ENCODE measurements around the gene PARL. TPM values are rescaled to one million over a fixed set of nuclear protein-coding genes. Genes with fewer than 3 reads are reported as not detected.

Gene PARL
- total RNA-seq, 1 experiment from 2014 or later: 109 TPM

DNA sequence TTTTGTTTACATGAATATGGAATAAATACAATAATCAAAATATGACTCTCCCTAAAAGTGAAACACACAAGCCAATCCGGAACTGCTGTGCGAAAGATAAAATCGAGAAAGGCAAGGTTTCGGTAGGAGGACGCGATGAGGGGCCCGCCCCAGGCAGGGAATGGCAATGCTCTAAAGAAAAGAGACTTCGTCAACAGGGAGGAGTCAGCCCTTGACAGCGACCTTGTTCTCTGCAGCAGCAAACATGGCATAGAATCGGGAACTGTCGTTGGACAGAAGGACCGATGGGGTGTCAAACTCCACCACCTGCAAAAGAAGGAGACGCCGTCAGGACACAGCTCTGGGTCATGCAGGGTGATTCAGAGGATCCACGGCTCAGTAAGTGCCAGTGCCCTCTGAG, 36.4 kb upstream of the PARL start:
- TF ChIP-seq, protein P1, sequence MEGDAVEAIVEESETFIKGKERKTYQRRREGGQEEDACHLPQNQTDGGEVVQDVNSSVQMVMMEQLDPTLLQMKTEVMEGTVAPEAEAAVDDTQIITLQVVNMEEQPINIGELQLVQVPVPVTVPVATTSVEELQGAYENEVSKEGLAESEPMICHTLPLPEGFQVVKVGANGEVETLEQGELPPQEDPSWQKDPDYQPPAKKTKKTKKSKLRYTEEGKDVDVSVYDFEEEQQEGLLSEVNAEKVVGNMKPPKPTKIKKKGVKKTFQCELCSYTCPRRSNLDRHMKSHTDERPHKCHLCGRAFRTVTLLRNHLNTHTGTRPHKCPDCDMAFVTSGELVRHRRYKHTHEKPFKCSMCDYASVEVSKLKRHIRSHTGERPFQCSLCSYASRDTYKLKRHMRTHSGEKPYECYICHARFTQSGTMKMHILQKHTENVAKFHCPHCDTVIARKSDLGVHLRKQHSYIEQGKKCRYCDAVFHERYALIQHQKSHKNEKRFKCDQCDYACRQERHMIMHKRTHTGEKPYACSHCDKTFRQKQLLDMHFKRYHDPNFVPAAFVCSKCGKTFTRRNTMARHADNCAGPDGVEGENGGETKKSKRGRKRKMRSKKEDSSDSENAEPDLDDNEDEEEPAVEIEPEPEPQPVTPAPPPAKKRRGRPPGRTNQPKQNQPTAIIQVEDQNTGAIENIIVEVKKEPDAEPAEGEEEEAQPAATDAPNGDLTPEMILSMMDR (conservative IDR thresholded peaks at IDR 0.05): no peak
- TF ChIP-seq EZH2 (IDR thresholded peaks at IDR 0.05; ENCODE audit: low read depth): no peak
- Histone ChIP-seq H3K9me3 (ENCODE audit: insufficient read depth, low read depth) (no peaks in the 10 kb centered on the region), H4K20me1 (ENCODE audit: insufficient read depth) (no peaks in the 10 kb centered on the region), H3K4me2 (no peak overlapping the region), H3K9me2 (ENCODE audit: insufficient read depth) (no peaks in the 10 kb centered on the region), H3K4me1 (replicated peaks; ENCODE audit: insufficient read depth) (peaks cover 21% of the 10 kb centered on the region), H3K79me2 (ENCODE audit: low read depth) (no peaks in the 10 kb centered on the region), H3K36me3 (ENCODE audit: low read depth) (peaks cover 41% of the 10 kb centered on the region; the same call in 1 of the 2 replicates), H3K4me3 (no peak overlapping the region), H3K27ac (no peak overlapping the region), H2AFZ (no peak overlapping the region), H3K27me3 (ENCODE audit: insufficient read depth, low read depth) (no peaks in the 10 kb centered on the region), H3F3A (ENCODE audit: insufficient read depth, low read depth) (peaks cover 69% of the 10 kb centered on the region)
- no TSS peak for BruUV-seq (replicated peaks)
- ChIA-PET POLR2A (ENCODE audit: unreplicated experiment) (no interaction called here), CTCF (no interaction called here)
- no peak for DNase-seq
- intact Hi-C loops (cut with micrococcal nuclease; ENCODE audit: unreplicated experiment): no loop called here

DNA sequence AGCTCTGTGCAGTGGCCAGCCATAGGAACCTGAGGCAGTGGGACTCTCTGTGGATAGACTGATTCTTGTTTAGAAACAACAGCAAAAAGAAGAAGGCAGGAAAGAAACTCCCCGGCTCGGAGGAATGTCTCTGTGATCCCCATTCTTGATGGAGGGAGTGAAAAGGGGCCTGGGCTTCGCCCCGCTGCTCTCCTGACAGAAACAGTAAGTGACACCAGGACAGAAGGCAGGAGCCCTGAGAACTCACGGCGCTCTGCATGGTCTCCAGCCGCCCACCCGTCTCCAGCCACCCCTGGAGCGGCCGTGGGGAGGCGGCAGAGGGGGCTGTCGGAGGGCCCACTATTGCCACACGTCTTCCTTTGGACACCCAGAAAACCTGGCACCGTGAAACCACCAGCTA, 35.7 kb upstream of the PARL start:
- peaks cover 41% of the 10 kb centered on the region; the same call in 1 of the 2 replicates for H3K36me3 ChIP-seq (ENCODE audit: low read depth)
- no peaks in the 10 kb centered on the region for H4K20me1 ChIP-seq (ENCODE audit: insufficient read depth)
- H3K9me2 ChIP-seq (ENCODE audit: insufficient read depth): no peaks in the 10 kb centered on the region
- no peaks in the 10 kb centered on the region for H3K79me2 ChIP-seq (ENCODE audit: low read depth)
- H3K4me3 ChIP-seq: no peak overlapping the region
- peaks cover 69% of the 10 kb centered on the region for H3F3A ChIP-seq (ENCODE audit: insufficient read depth, low read depth)
- H3K27ac ChIP-seq: no peak overlapping the region
- no peak for TF ChIP-seq EZH2 (IDR thresholded peaks at IDR 0.05; ENCODE audit: low read depth)
- TF ChIP-seq, protein P1 (conservative IDR thresholded peaks at IDR 0.05): no peak
- no peak overlapping the region for H3K4me2 ChIP-seq
- H3K27me3 ChIP-seq (ENCODE audit: insufficient read depth, low read depth): no peaks in the 10 kb centered on the region
- CTCF ChIA-PET: no interaction called here
- no peak overlapping the region for H2AFZ ChIP-seq
- peaks cover 21% of the 10 kb centered on the region for H3K4me1 ChIP-seq (replicated peaks; ENCODE audit: insufficient read depth)
- intact Hi-C loops (cut with micrococcal nuclease; ENCODE audit: unreplicated experiment): no loop called here
- no peak for DNase-seq
- no peaks in the 10 kb centered on the region for H3K9me3 ChIP-seq (ENCODE audit: insufficient read depth, low read depth)
- BruUV-seq (replicated peaks): no TSS peak
- POLR2A ChIA-PET (ENCODE audit: unreplicated experiment): no interaction called here

DNA sequence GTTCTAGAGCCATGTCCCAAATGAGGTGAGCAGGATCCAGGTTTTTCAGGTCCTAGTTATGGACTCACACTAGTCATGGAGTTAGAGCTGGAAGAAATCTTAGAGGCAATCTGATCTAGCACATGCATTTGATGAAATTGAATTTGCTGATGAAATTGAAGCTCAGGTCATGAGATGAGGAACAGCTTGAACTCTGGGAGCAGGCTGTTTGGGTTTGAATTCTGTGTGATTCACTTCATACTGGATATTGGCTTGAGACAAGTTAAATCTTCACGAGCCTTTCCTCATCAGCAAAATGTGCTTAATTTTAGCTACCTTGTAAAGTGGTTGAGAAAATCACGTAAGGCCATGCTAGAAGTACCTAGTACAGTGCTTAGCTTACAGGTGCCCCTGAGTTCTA, 33.5 kb upstream of the PARL start:
- Histone ChIP-seq H3K79me2 (ENCODE audit: low read depth) (no peaks in the 10 kb centered on the region), H3K4me2 (no peak overlapping the region), H3K27ac (peak overlapping the region; percentile 5; the same call in 1 of the 2 replicates), H3K4me1 (replicated peaks; ENCODE audit: insufficient read depth) (peaks cover 31% of the 10 kb centered on the region), H3K9me3 (ENCODE audit: insufficient read depth, low read depth) (no peaks in the 10 kb centered on the region), H3K4me3 (no peak overlapping the region), H3K9me2 (ENCODE audit: insufficient read depth) (no peaks in the 10 kb centered on the region), H3F3A (ENCODE audit: insufficient read depth, low read depth) (peaks cover 71% of the 10 kb centered on the region), H3K36me3 (ENCODE audit: low read depth) (peaks cover 29% of the 10 kb centered on the region; the same call in 1 of the 2 replicates), H2AFZ (no peak overlapping the region), H3K27me3 (ENCODE audit: insufficient read depth, low read depth) (no peaks in the 10 kb centered on the region), H4K20me1 (ENCODE audit: insufficient read depth) (no peaks in the 10 kb centered on the region)
- BruUV-seq (replicated peaks): no TSS peak
- TF ChIP-seq, protein P1 (conservative IDR thresholded peaks at IDR 0.05): no peak
- TF ChIP-seq EZH2 (IDR thresholded peaks at IDR 0.05; ENCODE audit: low read depth): no peak
- DNase-seq: no peak
- intact Hi-C loops (cut with micrococcal nuclease; ENCODE audit: unreplicated experiment): no loop called here
- POLR2A ChIA-PET (ENCODE audit: unreplicated experiment): no interaction called here
- CTCF ChIA-PET: interaction anchor here (1.2 kb wide), 1 partner anchor 21 kb away, joined by 3 read pairs; no protein-coding TSS in a partner anchor
